HEK293 (cell line): Measurements from ENCODE around the gene RP2.
A peak's percentile ranks its signal among the peaks of the same experiment; 100 is the strongest.

Source experiments
- GLIS2 ChIP-seq: fragments of 450-650 bp; formaldehyde crosslinking; IDR thresholded peaks from 2 replicates; pipeline ENCODE4 v1.5.1; 2016; ENCODE audit warnings: missing biosample characterization, missing genetic modification characterization
- HOXC10 ChIP-seq: sonication (generic); formaldehyde crosslinking; IDR thresholded peaks from 2 replicates; pipeline ENCODE4 v1.8.1; 2023; ENCODE audit warnings: mild to moderate bottlenecking, missing genetic modification reagents
- KLF8 ChIP-seq: fragments of 450-650 bp; formaldehyde crosslinking; IDR thresholded peaks from 2 replicates; pipeline ENCODE4 v1.5.1; 2016; ENCODE audit warnings: missing biosample characterization, missing genetic modification characterization
- SP2 ChIP-seq: fragments of 450-650 bp; formaldehyde crosslinking; IDR thresholded peaks from 2 replicates; pipeline ENCODE4 v1.5.1; 2016; ENCODE audit warnings: missing biosample characterization, missing genetic modification characterization
- ZBTB8A ChIP-seq: fragments of 450-650 bp; formaldehyde crosslinking; IDR thresholded peaks from 2 replicates; pipeline ENCODE4 v1.5.1; 2016; ENCODE audit warnings: missing biosample characterization, missing genetic modification characterization
- ZFP3 ChIP-seq: fragments of 450-650 bp; formaldehyde crosslinking; IDR thresholded peaks from 2 replicates; pipeline ENCODE4 v1.5.1; 2016; ENCODE audit warnings: low read depth, missing biosample characterization, missing genetic modification characterization
- ZFP41 ChIP-seq: fragments of 450-650 bp; formaldehyde crosslinking; IDR thresholded peaks from 2 replicates; pipeline ENCODE4 v1.5.1; 2016; ENCODE audit warnings: missing biosample characterization, missing genetic modification characterization, borderline replicate concordance
- ZIC2 ChIP-seq: fragments of 450-650 bp; formaldehyde crosslinking; IDR thresholded peaks from 2 replicates; pipeline ENCODE4 v1.5.1; 2016; ENCODE audit warnings: missing biosample characterization, missing genetic modification characterization
- ZNF10 ChIP-seq: fragments of 450-650 bp; formaldehyde crosslinking; IDR thresholded peaks from 2 replicates; pipeline ENCODE4 v1.5.1; 2017; ENCODE audit warnings: missing biosample characterization, missing genetic modification characterization
- ZNF112 ChIP-seq: fragments of 450-650 bp; formaldehyde crosslinking; IDR thresholded peaks from 2 replicates; pipeline ENCODE4 v1.5.0; 2017; ENCODE audit warnings: missing biosample characterization, missing genetic modification characterization
- ZNF138 ChIP-seq: fragments of 450-650 bp; formaldehyde crosslinking; IDR thresholded peaks from 2 replicates; pipeline ENCODE4 v1.5.1; 2016; ENCODE audit warnings: missing biosample characterization, missing genetic modification characterization, borderline replicate concordance
- ZNF140 ChIP-seq: fragments of 450-650 bp; formaldehyde crosslinking; IDR thresholded peaks from 2 replicates; pipeline ENCODE4 v1.5.1; 2016; ENCODE audit warnings: missing biosample characterization, missing genetic modification characterization
- ZNF169 ChIP-seq: fragments of 450-650 bp; formaldehyde crosslinking; IDR thresholded peaks from 2 replicates; pipeline ENCODE4 v1.5.1; 2016; ENCODE audit warnings: missing biosample characterization, missing genetic modification characterization
- ZNF174 ChIP-seq: fragments of 450-650 bp; formaldehyde crosslinking; IDR thresholded peaks from 2 replicates; pipeline ENCODE4 v1.5.0; 2017; ENCODE audit warnings: missing biosample characterization, mild to moderate bottlenecking, missing genetic modification characterization
- ZNF2 ChIP-seq: fragments of 450-650 bp; formaldehyde crosslinking; IDR thresholded peaks from 2 replicates; pipeline ENCODE4 v1.5.1; 2016; ENCODE audit warnings: missing biosample characterization, missing genetic modification characterization
- ZNF239 ChIP-seq: fragments of 450-650 bp; formaldehyde crosslinking; IDR thresholded peaks from 2 replicates; pipeline ENCODE4 v1.5.1; 2016; ENCODE audit warnings: missing biosample characterization, missing genetic modification characterization
- ZNF292 ChIP-seq: fragments of 450-650 bp; formaldehyde crosslinking; IDR thresholded peaks from 2 replicates; pipeline ENCODE4 v1.5.1; 2016; ENCODE audit warnings: low read depth, missing biosample characterization, missing genetic modification characterization, borderline replicate concordance
- ZNF341 ChIP-seq: fragments of 450-650 bp; formaldehyde crosslinking; IDR thresholded peaks from 2 replicates; pipeline ENCODE4; 2016; ENCODE audit warnings: low read depth, missing biosample characterization, missing genetic modification characterization
- ZNF747 ChIP-seq: fragments of 450-650 bp; formaldehyde crosslinking; IDR thresholded peaks from 2 replicates; pipeline ENCODE4 v1.5.1; 2016; ENCODE audit warnings: missing biosample characterization, missing genetic modification characterization
- ZNF768 ChIP-seq: fragments of 450-650 bp; formaldehyde crosslinking; IDR thresholded peaks from 2 replicates; pipeline ENCODE4 v1.5.1; 2018; ENCODE audit warnings: missing biosample characterization, mild to moderate bottlenecking, missing genetic modification characterization
- ZNF777 ChIP-seq: fragments of 450-650 bp; formaldehyde crosslinking; IDR thresholded peaks from 2 replicates; pipeline ENCODE4 v1.5.1; 2017; ENCODE audit warnings: missing biosample characterization, missing genetic modification characterization, borderline replicate concordance
- ZNF791 ChIP-seq: fragments of 450-650 bp; formaldehyde crosslinking; IDR thresholded peaks from 2 replicates; pipeline ENCODE4 v1.5.1; 2016; ENCODE audit warnings: missing biosample characterization, missing genetic modification characterization
- ZNF837 ChIP-seq: fragments of 450-650 bp; formaldehyde crosslinking; IDR thresholded peaks from 2 replicates; pipeline ENCODE4 v1.5.1; 2016; ENCODE audit warnings: missing biosample characterization, missing genetic modification characterization
- TF ChIP-seq, protein P1 (sequence below): fragments of 450-650 bp; formaldehyde crosslinking; IDR thresholded peaks from 2 replicates; pipeline ENCODE4 v1.5.1; 2016; ENCODE audit warnings: missing biosample characterization, missing genetic modification characterization
- TF ChIP-seq, protein P2 (sequence below): fragments of 450-650 bp; formaldehyde crosslinking; IDR thresholded peaks from 2 replicates; pipeline ENCODE4 v1.5.1; 2016; ENCODE audit warnings: missing biosample characterization, missing genetic modification characterization
- TF ChIP-seq, protein P3 (sequence below): fragments of 450-650 bp; formaldehyde crosslinking; IDR thresholded peaks from 2 replicates; pipeline ENCODE4 v1.5.0; 2017; ENCODE audit warnings: missing biosample characterization, missing genetic modification characterization, borderline replicate concordance
- TF ChIP-seq, protein P4 (sequence below): fragments of 450-650 bp; formaldehyde crosslinking; IDR thresholded peaks from 2 replicates; pipeline ENCODE4 v1.5.1; 2016; ENCODE audit warnings: missing biosample characterization, missing genetic modification characterization
- TF ChIP-seq, protein P5 (sequence below): fragments of 450-650 bp; formaldehyde crosslinking; IDR thresholded peaks from 2 replicates; pipeline ENCODE4 v1.5.1; 2016; ENCODE audit warnings: missing biosample characterization, missing genetic modification characterization

The RP2 gene

DNA sequence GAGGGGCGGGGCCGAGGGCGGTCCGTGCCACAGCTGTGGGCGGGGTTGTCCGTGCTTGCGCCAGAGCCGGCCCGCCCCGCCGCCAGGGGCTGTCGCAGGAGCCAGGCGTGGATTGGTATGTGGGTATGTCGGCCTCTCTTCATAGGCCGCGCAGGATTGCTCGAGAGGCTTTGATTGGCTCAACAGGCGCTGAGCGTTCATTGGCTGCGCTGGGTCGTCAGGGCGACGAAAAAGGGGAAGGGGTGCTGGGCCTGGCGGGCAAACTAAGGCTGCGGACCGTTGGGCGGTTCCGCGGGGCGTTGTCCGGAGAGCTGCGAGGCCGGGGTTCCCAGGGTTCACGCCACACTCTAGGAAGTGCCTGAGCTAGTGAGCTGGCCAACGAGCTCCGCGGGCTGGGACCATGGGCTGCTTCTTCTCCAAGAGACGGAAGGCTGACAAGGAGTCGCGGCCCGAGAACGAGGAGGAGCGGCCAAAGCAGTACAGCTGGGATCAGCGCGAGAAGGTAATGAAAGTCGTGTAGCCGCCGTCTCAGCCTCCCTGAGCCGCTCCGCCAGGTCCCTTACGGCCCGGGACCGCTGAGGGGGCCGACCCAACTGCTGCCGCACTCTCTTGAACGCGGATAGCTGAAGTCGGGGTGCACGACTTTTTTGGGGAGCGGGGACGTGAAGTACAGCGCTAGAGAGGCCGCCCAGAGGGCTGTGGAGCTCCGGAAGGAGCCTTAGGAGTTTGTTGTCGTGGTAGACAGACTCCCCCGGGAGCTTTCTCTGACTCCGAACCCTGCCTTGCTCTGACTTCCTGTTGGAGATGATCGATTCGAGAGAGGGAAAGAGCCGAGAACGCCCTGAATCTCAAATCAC lies at the start of gene RP2 (continued):
- TF ChIP-seq ZNF341 (tag by site-specific recombination) (no peak; the same call in 1 of the 2 replicates), ZNF138 (no peak), ZNF768 (tag by site-specific recombination) (no peak), ZFP41 (no peak), ZFP3 (tag by site-specific recombination) (no peak), ZNF140 (no peak), ZNF169 (tag by site-specific recombination) (no peak), ZBTB8A (tag by site-specific recombination) (peak; percentile 98), KLF8 (tag by site-specific recombination) (peak; percentile 75), ZNF292 (tag by site-specific recombination) (no peak), ZNF2 (0 out of 2 replicates have a peak, but pooled peaks have one; percentile 33), ZNF112 (tag by site-specific recombination) (no peak), SP2 (tag by site-specific recombination) (peak; percentile 96), HOXC10 (CRISPR knock-in tag) (no peak), ZIC2 (tag by site-specific recombination) (no peak), ZNF777 (no peak), ZNF747 (tag by site-specific recombination) (no peak), ZNF837 (no peak), ZNF791 (tag by site-specific recombination) (no peak), GLIS2 (no peak; the same call in 1 of the 2 replicates), ZNF174 (tag by site-specific recombination) (no peak), ZNF239 (tag by site-specific recombination) (no peak), ZNF10 (no peak)
- TF ChIP-seq, protein P1, sequence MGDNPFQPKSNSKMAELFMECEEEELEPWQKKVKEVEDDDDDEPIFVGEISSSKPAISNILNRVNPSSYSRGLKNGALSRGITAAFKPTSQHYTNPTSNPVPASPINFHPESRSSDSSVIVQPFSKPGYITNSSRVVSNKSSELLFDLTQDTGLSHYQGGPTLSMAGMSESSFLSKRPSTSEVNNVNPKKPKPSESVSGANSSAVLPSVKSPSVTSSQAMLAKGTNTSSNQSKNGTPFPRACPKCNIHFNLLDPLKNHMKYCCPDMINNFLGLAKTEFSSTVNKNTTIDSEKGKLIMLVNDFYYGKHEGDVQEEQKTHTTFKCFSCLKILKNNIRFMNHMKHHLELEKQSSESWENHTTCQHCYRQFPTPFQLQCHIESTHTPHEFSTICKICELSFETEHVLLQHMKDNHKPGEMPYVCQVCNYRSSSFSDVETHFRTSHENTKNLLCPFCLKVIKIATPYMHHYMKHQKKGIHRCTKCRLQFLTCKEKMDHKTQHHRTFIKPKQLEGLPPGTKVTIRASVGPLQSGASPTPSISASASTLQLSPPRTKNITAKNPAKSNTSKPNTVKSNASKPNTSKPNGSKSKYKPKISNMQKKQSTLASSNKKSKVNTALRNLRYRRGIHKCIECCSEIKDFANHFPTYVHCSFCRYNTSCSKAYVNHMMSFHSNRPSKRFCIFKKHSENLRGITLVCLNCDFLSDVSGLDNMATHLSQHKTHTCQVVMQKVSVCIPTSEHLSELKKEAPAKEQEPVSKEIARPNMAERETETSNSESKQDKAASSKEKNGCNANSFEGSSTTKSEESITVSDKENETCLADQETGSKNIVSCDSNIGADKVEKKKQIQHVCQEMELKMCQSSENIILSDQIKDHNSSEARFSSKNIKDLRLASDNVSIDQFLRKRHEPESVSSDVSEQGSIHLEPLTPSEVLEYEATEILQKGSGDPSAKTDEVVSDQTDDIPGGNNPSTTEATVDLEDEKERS = no peak
- TF ChIP-seq, protein P2, sequence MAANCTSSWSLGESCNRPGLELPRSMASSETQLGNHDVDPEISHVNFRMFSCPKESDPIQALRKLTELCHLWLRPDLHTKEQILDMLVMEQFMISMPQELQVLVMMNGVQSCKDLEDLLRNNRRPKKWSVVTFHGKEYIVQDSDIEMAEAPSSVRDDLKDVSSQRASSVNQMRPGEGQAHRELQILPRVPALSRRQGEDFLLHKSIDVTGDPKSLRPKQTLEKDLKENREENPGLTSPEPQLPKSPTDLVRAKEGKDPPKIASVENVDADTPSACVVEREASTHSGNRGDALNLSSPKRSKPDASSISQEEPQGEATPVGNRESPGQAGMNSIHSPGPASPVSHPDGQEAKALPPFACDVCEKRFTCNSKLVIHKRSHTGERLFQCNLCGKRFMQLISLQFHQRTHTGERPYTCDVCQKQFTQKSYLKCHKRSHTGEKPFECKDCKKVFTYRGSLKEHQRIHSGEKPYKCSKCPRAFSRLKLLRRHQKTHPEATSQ (tag by site-specific recombination) = no peak
- TF ChIP-seq, protein P3, sequence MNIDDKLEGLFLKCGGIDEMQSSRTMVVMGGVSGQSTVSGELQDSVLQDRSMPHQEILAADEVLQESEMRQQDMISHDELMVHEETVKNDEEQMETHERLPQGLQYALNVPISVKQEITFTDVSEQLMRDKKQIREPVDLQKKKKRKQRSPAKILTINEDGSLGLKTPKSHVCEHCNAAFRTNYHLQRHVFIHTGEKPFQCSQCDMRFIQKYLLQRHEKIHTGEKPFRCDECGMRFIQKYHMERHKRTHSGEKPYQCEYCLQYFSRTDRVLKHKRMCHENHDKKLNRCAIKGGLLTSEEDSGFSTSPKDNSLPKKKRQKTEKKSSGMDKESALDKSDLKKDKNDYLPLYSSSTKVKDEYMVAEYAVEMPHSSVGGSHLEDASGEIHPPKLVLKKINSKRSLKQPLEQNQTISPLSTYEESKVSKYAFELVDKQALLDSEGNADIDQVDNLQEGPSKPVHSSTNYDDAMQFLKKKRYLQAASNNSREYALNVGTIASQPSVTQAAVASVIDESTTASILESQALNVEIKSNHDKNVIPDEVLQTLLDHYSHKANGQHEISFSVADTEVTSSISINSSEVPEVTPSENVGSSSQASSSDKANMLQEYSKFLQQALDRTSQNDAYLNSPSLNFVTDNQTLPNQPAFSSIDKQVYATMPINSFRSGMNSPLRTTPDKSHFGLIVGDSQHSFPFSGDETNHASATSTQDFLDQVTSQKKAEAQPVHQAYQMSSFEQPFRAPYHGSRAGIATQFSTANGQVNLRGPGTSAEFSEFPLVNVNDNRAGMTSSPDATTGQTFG (tag by site-specific recombination) = no peak
- TF ChIP-seq, protein P4, sequence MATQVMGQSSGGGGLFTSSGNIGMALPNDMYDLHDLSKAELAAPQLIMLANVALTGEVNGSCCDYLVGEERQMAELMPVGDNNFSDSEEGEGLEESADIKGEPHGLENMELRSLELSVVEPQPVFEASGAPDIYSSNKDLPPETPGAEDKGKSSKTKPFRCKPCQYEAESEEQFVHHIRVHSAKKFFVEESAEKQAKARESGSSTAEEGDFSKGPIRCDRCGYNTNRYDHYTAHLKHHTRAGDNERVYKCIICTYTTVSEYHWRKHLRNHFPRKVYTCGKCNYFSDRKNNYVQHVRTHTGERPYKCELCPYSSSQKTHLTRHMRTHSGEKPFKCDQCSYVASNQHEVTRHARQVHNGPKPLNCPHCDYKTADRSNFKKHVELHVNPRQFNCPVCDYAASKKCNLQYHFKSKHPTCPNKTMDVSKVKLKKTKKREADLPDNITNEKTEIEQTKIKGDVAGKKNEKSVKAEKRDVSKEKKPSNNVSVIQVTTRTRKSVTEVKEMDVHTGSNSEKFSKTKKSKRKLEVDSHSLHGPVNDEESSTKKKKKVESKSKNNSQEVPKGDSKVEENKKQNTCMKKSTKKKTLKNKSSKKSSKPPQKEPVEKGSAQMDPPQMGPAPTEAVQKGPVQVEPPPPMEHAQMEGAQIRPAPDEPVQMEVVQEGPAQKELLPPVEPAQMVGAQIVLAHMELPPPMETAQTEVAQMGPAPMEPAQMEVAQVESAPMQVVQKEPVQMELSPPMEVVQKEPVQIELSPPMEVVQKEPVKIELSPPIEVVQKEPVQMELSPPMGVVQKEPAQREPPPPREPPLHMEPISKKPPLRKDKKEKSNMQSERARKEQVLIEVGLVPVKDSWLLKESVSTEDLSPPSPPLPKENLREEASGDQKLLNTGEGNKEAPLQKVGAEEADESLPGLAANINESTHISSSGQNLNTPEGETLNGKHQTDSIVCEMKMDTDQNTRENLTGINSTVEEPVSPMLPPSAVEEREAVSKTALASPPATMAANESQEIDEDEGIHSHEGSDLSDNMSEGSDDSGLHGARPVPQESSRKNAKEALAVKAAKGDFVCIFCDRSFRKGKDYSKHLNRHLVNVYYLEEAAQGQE (tag by site-specific recombination) = no peak
- TF ChIP-seq, protein P5, sequence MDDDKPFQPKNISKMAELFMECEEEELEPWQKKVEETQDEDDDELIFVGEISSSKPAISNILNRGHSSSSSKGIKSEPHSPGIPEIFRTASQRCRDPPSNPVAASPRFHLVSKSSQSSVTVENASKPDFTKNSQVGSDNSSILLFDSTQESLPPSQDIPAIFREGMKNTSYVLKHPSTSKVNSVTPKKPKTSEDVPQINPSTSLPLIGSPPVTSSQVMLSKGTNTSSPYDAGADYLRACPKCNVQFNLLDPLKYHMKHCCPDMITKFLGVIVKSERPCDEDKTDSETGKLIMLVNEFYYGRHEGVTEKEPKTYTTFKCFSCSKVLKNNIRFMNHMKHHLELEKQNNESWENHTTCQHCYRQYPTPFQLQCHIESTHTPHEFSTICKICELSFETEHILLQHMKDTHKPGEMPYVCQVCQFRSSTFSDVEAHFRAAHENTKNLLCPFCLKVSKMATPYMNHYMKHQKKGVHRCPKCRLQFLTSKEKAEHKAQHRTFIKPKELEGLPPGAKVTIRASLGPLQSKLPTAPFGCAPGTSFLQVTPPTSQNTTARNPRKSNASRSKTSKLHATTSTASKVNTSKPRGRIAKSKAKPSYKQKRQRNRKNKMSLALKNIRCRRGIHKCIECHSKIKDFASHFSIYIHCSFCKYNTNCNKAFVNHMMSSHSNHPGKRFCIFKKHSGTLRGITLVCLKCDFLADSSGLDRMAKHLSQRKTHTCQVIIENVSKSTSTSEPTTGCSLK (tag by site-specific recombination) = no peak
